HTERT RPE-1 (cell line): ENCODE measurements around the gene MRAP2.
"Not testable (repeated sequence)": the region's sequence is repeated elsewhere in the genome, so short reads cannot be mapped to it uniquely, and the experiment has no call there.

Source experiments
- in situ Hi-C: fragments of 300-500 bp; cut with MboI; formaldehyde crosslinking; loops from 4 replicates; pipeline ENCODE4 v1.14.3; 2020; ENCODE audit warnings: low sequenced_read_pairs

MRAP2 gene

GRCh38 chr6:84027340-84028181, 6.0 kb upstream of the MRAP2 start:
- in situ Hi-C loops: no loop called here

GRCh38 chr6:84028350-84028749, 5.2 kb upstream of the MRAP2 start:
- in situ Hi-C loops: no loop called here

- in situ Hi-C loops: not testable (repeated sequence)
These were observed 1.6 kb upstream of the MRAP2 start for GRCh38 chr6:84032000-84032399.

- in situ Hi-C loops: no loop called here
These were observed 1.9 kb downstream of the MRAP2 start for GRCh38 chr6:84035484-84035883.

- in situ Hi-C loops: no loop called here
These were observed 4.0 kb downstream of the MRAP2 start for GRCh38 chr6:84037425-84038089.

- in situ Hi-C loops: no loop called here
These were observed 9.0 kb downstream of the MRAP2 start for GRCh38 chr6:84042603-84043002.

- in situ Hi-C loops: no loop called here
These were observed 10.0 kb downstream of the MRAP2 start for GRCh38 chr6:84043555-84043954.

- in situ Hi-C loops: no loop called here
These were observed 13.2 kb downstream of the MRAP2 start for GRCh38 chr6:84046755-84047154.

GRCh38 chr6:84048588-84048987, 15.0 kb downstream of the MRAP2 start:
- in situ Hi-C loops: no loop called here

GRCh38 chr6:84050408-84050807, 16.8 kb downstream of the MRAP2 start:
- in situ Hi-C loops: no loop called here

- in situ Hi-C loops: no loop called here
These were observed 18.8 kb downstream of the MRAP2 start for GRCh38 chr6:84052204-84052882.

GRCh38 chr6:84052883-84053241, 19.3 kb downstream of the MRAP2 start:
- in situ Hi-C loops: no loop called here

- in situ Hi-C loops: no loop called here
These were observed 22.1 kb downstream of the MRAP2 start for GRCh38 chr6:84055647-84056046.

GRCh38 chr6:84057908-84058307, 24.3 kb downstream of the MRAP2 start:
- in situ Hi-C loops: no loop called here

GRCh38 chr6:84059082-84059481, 25.5 kb downstream of the MRAP2 start:
- in situ Hi-C loops: no loop called here

- in situ Hi-C loops: no loop called here
These were observed 27.6 kb downstream of the MRAP2 start for GRCh38 chr6:84061174-84061573.

GRCh38 chr6:84061613-84062398, 28.2 kb downstream of the MRAP2 start:
- in situ Hi-C loops: no loop called here

GRCh38 chr6:84062519-84063154, 29.1 kb downstream of the MRAP2 start:
- in situ Hi-C loops: no loop called here

- in situ Hi-C loops: no loop called here
These were observed 32.2 kb downstream of the MRAP2 start for GRCh38 chr6:84065693-84066290.

- in situ Hi-C loops: no loop called here
These were observed 33.0 kb downstream of the MRAP2 start for GRCh38 chr6:84066536-84066935.
